PFSK-1 (cell line): ENCODE measurements around the gene PKP2.

ENCODE experiments used
- FOXP2 ChIP-seq: optimal IDR thresholded peaks from 2 replicates; pipeline ENCODE3; 2011; ENCODE audit warnings: borderline replicate concordance, control low read depth, inconsistent platforms; ENCODE audit not compliant: insufficient read depth; ENCODE audit errors: extremely low read length, extremely low read depth
- POLR2AphosphoS5 ChIP-seq: IDR thresholded peaks from 2 replicates; pipeline ENCODE4 v1.6.1; 2012; ENCODE audit warnings: low read depth, mild to moderate bottlenecking, control low read depth, low read length, moderate library complexity
- REST ChIP-seq, 2 experiments: IDR thresholded peaks; 2 replicates each; pipeline versions ENCODE4 v1.6.1 to v1.8.0; 2011 to 2012; ENCODE audit warnings: low read depth in 2 of 2, low read length in 2 of 2, control low read depth in 1 of 2, inconsistent platforms in 1 of 2, mild to moderate bottlenecking in 1 of 2, moderate library complexity in 1 of 2; ENCODE audit not compliant: insufficient read depth in 1 of 2
- SIN3A ChIP-seq: IDR thresholded peaks from 2 replicates; pipeline ENCODE4 v1.6.1; 2012; ENCODE audit warnings: mild to moderate bottlenecking, low read length, moderate library complexity, borderline replicate concordance; ENCODE audit not compliant: insufficient read depth
- TAF1 ChIP-seq: IDR thresholded peaks from 2 replicates; pipeline ENCODE4 v1.6.1; 2012; ENCODE audit warnings: low read length, control low read depth, borderline replicate concordance; ENCODE audit not compliant: insufficient read depth

PKP2 gene

DNA sequence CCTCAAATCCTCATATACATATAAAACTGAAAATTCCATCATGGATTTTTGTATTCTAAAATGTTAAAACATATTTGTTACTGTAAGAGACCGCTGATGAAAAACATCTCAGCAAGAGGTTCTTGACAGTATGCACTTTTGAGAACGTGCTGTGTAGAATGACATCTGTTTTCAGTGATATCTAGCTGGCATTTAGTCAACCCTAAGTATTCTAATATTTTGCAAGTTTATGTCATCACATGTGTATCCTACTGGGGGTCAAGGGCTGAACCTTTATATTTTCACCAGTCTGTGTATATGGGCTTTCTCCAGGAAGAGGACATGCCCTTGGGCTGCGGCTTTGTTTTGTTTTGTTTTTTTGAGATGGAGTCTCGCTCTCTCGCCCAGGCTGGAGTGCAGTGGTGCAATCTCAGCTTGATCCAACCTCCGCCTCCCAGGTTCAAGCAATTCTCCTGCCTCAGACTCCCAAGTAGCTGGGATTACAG, 118.8 kb downstream of the PKP2 start:
- TF ChIP-seq FOXP2 = no peak
- TF ChIP-seq REST (IDR thresholded peaks at IDR 0.05; ENCODE audit: insufficient read depth in 1 of 2, low read depth in 2 of 2, low read length in 2 of 2) = no peak
- no peak for TF ChIP-seq POLR2AphosphoS5
- TF ChIP-seq TAF1 = no peak
- no peak for TF ChIP-seq SIN3A

- TF ChIP-seq FOXP2 = no peak
- TF ChIP-seq TAF1 = no peak
- no peak for TF ChIP-seq REST (IDR thresholded peaks at IDR 0.05; ENCODE audit: insufficient read depth in 1 of 2, low read depth in 2 of 2, low read length in 2 of 2)
- TF ChIP-seq POLR2AphosphoS5 = no peak
- TF ChIP-seq SIN3A = no peak
These were observed 119.4 kb downstream of the PKP2 start for GRCh38 chr12:32777159-32777558.

DNA sequence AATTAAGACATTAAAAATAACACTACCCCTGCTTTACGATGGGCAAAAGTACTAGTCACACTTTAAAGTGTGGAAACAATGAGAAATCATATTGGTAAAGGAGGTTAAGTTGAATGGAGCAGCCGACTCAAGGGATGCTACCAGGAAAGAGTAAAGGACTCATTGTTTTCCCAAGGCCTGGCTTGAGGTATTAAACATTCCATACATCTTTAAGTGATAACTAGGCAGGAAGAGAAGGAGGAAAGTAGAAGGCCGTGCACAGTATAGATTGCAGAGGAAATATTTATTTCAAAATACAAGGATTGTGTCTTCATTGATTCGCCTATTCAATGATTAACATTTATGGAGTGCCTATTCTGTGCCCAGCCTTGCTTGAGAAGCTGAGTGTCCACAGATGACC, 120.3 kb downstream of the PKP2 start:
- TF ChIP-seq REST (IDR thresholded peaks at IDR 0.05; ENCODE audit: insufficient read depth in 1 of 2, low read depth in 2 of 2, low read length in 2 of 2) (no peak), SIN3A (no peak), TAF1 (no peak), POLR2AphosphoS5 (no peak), FOXP2 (no peak)

- TF ChIP-seq SIN3A = no peak
- TF ChIP-seq POLR2AphosphoS5 = no peak
- no peak for TF ChIP-seq TAF1
- no peak for TF ChIP-seq REST (IDR thresholded peaks at IDR 0.05; ENCODE audit: insufficient read depth in 1 of 2, low read depth in 2 of 2, low read length in 2 of 2)
- no peak for TF ChIP-seq FOXP2
These were observed 122.9 kb downstream of the PKP2 start for GRCh38 chr12:32773691-32774090.

DNA sequence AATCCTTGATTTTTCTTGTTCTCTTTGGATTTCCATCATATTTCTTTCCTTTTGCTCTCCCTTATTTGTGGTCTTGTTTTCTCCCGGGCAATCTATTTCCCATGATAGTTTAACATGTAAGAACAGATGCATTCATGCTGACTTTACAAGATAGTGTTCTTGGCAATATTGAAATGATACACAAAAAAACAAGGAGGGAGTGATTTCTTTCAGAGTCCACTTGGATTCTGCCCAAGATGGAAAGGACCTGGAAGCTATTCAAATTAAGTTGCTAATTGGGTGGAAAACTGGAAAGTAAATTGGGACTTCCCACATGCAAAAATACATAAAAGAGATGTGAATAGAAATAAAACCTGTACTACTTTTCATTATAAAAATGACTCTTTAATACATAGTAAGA, 126.4 kb downstream of the PKP2 start:
- TF ChIP-seq TAF1 (no peak), FOXP2 (no peak), POLR2AphosphoS5 (no peak), SIN3A (no peak), REST (IDR thresholded peaks at IDR 0.05; ENCODE audit: insufficient read depth in 1 of 2, low read depth in 2 of 2, low read length in 2 of 2) (no peak)
